Right forelimb (tissue), 1 donor: ENCODE data around the gene CBFB.

Experiments
- DNase-seq: peaks from one replicate; pipeline ENCODE4 v3.0.0-alpha.2; 2018

Gene CBFB

GRCh38 chr16:67043420-67043819, 14.5 kb downstream of the CBFB start:
- DNase-seq: no peak

- DNase-seq: no peak
Observed at GRCh38 chr16:67050796-67051195, 21.8 kb downstream of the CBFB start.

GRCh38 chr16:67052399-67052798, 23.4 kb downstream of the CBFB start:
- no peak for DNase-seq

- no peak for DNase-seq
Observed at GRCh38 chr16:67053767-67054334, 24.9 kb downstream of the CBFB start.

GRCh38 chr16:67054901-67055300, 26.0 kb downstream of the CBFB start:
- no peak for DNase-seq

- DNase-seq: no peak
Observed at GRCh38 chr16:67055712-67056487, 27.0 kb downstream of the CBFB start.

GRCh38 chr16:67063008-67063407, 34.1 kb downstream of the CBFB start:
- DNase-seq: no peak

DNA sequence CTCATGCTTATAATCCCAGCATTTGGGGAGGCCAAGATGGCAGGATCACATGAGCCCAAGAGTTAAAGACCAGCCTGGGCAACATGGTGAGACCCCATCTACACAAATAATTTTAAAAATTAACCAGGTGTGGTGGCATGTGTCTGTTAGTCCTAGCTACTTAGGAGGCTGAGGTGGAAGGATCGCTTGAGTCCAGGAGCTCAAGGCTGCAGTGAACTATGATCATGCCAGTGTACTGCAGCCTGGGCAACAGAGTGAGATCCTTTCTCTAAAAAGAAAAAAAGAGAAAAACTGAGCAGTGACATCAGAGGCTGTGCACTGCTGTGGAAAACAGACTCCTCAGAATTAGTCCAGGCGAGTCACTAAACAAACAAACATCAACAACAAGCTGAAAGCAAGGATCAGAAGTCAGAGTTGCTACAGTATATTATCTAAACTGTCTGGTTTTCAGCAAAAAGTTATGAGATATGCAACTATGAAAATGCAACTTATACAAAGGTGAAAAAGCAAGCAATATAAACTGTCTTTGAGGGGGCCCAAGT, 39.3 kb downstream of the CBFB start:
- DNase-seq: no peak

DNA sequence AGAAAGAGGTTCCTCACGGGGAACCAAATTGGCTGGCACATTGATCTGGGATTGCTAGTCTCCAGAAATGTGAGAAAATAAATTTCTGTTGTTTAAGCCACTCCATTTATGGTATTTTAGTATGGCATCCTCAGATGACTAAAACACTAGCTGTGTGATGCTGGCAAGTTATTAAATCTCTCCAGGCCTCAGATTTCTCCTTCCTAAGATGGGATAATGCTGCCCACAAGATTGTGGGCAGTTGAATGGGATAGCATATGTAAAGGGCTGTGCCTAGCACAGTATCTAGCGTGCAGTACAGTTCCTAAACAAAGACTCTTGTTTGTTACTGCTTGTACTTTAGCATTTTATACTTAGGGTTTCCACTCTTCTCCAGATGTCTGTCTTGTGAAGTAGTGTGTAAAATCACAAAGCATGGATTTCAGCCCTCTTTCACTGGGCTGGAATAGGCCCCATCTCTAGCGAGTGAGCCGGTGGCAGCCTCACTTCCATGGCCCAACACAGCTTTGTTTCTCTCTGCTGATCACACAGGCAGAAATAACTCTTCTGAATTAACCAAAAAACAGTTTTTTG, 42.6 kb downstream of the CBFB start:
- no peak for DNase-seq

GRCh38 chr16:67075331-67075730, 46.4 kb downstream of the CBFB start:
- DNase-seq: no peak

DNA sequence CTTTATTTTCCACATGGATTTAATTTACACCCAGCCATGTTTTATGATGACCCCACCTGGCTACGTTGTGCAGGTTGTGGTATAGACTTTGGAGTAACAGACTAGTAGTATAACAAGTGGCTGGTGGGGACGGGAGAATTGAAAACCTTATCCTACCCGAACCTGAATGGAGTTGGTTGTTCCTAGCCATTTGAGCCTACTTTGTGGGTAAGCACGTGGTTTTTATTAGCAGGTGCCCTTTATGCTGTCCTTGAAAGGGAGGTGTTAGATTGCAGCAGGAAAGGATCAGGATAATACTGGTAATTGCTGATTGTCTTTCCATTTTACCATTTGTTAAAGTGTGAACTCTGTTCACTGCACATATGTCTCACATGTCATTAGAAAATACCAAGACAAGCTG, 48.9 kb downstream of the CBFB start:
- no peak for DNase-seq

GRCh38 chr16:67082100-67082499, 53.2 kb downstream of the CBFB start:
- DNase-seq: no peak

DNA sequence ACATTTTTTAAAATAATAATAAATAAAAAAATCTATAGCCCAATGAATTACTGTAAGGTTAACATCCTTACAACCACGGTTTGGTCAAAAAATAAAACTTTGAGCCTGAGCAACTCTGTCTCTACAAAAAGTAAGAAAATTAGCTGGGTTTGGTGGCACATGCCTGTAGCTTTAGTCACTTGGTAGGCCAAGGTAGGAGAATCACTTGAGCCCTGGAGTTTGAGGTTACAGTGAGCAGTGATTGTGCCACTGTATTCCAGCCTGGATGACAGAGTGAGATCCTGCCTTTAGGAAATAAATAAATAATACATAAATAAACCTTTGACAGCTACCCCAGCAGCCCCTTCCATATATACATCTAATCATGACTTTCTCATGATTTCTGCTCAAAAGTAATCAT, 53.9 kb downstream of the CBFB start:
- DNase-seq: no peak

DNA sequence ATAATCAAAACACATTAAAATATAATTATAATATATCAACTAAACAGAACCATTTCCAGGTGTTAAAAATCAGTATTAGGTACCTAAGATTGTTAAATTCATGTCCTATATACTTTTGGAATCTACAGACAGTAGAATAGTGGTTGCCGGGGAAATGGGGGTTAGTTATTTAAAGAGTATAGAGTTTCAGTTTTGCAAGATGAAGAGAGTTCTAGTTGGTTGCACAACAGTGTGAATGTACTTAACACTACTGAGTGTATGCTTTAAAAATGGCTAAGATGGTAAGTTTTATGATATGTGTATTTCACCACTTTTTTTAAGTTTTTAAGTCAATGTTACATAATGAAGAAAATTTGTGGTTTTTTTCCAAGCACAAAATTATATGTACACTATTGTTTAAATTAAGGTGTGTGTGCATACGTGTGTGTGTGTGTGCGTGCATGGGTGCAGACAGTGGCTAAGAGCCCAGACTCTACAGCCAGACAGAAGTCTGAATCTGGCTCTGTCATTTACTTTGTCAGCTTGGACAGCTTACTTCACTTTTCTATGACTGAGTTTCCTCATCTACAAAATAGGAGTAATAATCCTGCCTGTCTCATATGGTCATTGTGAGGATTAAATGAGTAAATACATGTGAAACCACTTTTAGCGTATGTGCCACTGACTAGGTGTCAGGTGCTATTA, 55.5 kb downstream of the CBFB start:
- DNase-seq: no peak

GRCh38 chr16:67086822-67087221, 57.9 kb downstream of the CBFB start:
- no peak for DNase-seq

- DNase-seq: no peak
Observed at GRCh38 chr16:67087291-67087690, 58.3 kb downstream of the CBFB start.

DNA sequence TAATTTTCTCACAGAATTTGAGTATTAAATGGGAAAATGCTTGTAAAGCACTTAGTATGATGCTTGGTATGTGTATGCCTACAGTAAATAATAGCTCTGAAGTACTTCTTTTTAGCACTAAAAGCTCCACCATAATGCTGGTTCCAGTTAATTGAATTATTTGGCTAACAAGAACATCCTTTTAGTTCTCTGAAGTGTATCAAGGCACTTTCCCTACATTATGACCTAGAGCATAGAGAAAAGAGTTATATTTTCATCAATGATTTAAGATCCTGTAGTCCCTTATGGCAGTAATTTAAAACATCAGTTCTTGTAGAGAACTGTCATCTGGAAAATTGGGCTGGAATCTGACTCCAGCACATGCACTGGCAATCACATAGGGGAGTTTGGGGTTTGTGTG, 58.9 kb downstream of the CBFB start:
- no peak for DNase-seq

- no peak for DNase-seq
Observed at GRCh38 chr16:67088551-67088950, 59.6 kb downstream of the CBFB start.

DNA sequence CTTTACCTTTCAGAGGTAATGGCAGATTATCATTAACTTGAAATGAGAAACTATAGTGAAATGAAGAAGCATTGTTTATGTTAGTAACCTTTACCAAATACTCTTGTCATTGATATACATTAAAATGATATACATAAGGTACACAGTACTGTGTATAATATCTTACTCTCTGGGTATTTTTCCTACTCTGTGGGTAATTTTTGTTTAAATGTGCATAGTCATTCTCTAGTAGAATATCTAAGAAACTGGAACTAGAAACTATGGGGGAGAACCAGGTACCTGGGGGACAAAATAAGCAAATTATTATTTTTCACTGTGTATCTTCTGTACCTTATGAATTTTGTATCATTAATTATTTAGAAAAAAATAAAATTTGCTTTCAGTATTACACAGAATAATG, 60.2 kb downstream of the CBFB start:
- DNase-seq: no peak

- no peak for DNase-seq
Observed at GRCh38 chr16:67091906-67092566, 63.1 kb downstream of the CBFB start.

- no peak for DNase-seq
Observed at GRCh38 chr16:67093098-67093726, 64.3 kb downstream of the CBFB start.

GRCh38 chr16:67098599-67098998, 69.7 kb downstream of the CBFB start:
- no peak for DNase-seq
